ENCODE measurements around the gene AGPAT1.
"Not testable (repeated sequence)": the region's sequence is repeated elsewhere in the genome, so short reads cannot be mapped to it uniquely, and the experiment has no call there.

Gene AGPAT1

DNA sequence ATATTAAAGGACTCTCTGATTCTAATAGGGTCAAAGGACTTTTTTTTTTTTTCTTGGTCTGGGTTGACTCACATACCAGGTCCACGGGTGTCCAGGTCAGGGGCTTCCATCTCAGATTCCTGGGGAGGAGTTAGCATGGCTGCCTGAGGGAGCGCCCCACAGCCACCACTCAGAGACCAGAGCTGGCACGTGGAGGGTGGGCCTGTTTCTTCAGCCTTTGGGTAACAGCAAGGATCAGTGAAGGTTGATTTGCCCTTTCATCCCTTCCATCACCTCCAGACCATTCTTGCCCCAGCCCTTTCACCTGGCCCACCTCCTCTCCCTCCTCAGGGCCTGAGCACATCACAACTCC, 22.4 kb upstream of the AGPAT1 start:
- DNase-seq = no peak

DNA sequence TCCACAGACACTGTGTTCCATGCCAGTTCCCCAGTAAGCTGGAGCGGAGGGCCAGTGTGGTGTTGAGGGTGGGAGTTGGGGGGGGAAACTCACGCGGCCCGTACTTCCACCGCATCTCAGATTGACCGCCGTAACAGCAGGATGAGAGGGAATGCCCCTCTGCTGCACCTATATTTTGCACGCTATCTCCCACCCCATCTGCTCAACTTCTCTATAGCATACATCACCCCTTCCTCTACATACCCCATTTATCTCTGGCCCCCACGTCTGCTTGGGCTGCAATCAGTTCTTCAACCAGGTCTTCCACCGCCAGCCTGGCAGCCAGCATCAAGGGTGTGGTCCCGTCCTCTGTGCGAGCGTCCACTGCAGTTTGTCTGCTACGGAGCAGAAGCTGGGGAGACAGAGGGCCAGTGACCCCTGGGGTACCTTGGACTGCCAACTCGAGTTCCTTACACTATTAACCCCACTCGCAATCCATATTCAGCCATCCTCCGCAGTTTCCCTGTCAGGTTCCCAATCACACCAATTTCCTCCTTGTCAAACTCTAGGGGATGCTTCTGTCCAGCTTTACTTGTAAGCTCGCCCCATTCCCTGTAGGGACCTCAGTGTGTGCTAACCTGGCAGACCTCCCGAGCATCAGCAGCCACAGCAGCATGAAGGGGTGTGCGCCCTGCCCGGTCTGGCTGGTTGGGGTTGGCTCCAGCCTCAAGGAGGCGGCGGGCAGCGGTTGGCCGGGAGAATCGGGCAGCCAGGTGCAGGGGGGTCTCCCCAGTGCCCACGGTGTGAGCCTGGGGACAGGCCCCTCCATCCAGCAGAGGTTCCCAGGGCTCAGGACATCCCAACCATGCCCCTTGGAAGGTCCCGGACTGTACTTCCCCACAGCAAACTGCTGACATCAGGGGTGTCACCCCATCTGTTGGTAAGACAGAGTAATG, 21.1 kb upstream of the AGPAT1 start:
- no peak for DNase-seq

DNA sequence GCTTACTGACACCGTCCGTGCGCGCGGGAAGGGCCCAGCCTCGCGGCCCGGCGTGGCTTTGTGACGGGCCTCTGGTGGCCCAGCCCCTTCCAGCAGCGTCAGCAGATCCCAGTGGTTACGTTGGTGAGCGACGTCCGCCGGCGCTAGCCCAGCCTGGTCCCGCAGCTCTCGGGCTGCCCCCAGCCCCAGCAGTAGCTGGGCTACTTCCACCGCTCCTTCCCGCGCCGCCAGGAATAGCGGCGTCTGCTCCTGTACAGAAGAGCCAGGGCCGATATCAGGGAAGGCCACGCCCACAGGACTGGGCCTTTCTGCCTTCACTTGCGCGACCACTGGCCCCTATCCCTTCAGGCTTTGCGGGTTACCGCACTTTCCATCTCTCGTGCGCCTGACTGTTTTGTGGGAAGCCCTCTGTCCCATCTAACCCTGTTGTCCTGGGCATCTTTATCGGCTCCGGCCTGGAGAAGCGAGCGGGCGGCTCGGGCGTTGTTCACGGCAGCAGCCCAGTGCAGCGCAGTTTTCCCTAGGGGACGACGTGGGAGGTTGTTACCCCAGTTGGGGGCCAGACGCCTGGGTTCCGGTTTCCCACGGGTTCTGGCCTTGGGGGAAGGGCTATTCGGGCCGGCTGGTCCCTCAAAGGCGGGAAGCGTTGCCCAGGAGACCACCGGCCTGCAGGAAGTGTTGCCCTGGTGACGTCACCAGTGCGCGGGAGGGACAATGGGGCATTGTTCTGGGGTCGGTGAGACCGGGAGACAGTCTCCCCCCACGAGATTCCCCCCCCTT, 20.2 kb upstream of the AGPAT1 start:
- peak; percentile 24 for DNase-seq

DNA sequence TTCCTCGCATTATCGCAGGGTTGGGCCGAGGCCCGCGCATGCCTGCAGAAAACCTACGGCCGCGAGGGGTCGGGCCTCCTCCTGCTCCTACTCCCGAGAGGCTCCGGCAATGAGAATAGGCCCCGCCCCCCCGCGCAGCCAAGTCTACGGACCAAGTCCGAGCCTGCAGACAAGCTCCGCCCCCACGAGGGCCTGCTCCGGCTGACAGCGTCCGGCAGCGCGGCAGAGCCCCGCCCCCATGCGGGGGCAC, 19.7 kb upstream of the AGPAT1 start:
- DNase-seq = peak; percentile 99

DNA sequence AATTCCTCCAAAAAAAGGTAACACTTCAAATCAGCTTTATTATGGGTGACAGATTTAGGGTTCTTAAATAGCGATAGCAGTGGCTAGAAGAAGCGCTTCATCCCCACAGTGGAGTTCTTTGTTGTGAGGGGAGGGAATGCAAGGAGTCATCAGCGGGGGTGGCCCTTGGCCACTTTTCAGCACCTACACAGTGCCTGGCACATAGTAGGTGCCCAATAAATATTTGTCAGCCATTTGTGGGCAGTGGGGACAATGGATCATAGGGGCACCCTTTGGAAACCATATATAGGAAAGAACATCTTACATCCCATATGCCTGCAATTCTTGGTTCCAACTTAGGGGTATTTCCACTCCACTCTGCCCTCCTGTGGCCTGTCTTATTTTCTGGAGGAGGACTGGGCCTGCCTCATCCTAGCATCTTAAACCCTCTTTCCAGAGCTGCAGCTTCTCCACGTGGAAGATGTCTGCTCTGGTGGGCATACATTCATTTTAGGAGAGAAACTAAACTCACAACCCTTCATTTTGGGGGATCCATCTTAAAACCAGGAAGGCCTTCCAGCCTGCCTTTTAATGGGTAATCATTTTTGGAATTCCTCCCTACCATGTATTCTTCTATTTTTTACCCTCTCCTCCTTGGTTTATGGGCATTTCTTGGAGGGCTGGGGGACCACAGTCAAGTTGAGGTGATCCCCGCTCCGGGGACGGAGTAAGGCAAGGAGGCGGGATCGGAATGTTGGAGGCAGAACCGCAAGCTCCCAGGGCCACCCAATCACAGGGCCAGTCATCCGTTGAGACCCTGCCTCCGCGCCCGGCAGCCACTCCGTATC, 19.2 kb upstream of the AGPAT1 start:
- peak; percentile 22 for DNase-seq

DNA sequence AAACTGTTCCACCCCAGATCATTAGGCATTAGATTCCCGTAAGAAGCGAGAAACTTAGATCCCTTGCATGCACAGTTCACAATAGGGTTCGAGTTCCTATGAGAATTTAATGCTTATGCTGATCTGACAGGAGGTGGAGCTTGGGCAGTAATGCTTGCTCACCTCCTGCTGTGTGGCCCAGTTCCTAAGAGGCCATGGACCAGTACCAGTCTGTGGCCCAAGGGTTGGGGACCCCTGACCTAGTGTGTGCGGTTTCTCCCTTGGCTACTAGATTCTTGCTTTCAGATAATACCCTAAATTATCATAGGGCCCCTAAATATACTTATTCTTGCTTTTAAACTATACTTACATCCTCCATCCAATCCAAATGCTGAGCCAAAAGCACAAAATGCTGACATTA, 18.5 kb upstream of the AGPAT1 start:
- DNase-seq = no peak

DNA sequence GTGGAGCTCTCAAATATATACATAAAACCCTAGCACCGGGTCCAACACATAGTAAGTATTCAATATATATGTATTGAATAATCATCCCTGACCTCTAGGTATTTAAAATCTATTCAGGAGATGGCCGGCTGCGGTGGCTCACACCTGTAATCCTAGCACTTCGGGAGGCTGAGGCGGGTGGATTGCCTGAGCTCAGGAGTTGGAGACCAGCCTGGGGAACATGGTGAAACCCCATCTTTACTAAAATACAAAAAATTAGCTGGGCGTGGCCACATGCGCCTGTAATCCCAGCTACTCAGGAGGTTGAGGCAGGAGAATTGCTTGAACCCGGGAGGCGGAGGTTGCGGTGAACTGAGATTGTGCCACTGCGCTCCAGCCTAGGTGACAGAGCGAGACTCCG, 17.2 kb upstream of the AGPAT1 start:
- not testable (repeated sequence) for DNase-seq

DNA sequence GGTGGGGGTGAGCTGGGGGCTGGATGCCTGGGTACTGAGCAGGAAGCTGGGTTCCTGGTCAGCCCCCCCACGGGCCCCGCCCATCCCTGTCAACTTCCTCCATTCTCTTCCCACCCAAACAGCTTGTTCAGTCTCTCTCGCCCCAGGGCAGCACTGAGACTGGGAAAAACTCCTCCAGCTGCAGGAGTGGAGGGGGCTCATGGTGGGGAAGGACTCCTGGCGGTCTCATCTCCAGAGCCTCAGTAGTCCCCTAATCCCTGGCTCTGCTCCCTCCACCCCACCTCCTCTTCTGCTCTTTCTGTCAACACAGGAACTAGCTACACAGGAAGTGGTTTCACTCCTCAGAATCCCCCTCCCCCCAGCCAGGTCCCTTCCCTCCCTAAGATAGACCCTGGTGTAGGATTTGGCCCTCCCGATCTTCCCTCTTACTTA, 16.7 kb upstream of the AGPAT1 start, which contains the start of gene GPSM3:
Gene GPSM3, minus strand, starts transcription at position 36 of the 432 bp plus-strand sequence. CDS start 130 bp downstream, outside the sequence.
- peak; percentile 62 for DNase-seq

DNA sequence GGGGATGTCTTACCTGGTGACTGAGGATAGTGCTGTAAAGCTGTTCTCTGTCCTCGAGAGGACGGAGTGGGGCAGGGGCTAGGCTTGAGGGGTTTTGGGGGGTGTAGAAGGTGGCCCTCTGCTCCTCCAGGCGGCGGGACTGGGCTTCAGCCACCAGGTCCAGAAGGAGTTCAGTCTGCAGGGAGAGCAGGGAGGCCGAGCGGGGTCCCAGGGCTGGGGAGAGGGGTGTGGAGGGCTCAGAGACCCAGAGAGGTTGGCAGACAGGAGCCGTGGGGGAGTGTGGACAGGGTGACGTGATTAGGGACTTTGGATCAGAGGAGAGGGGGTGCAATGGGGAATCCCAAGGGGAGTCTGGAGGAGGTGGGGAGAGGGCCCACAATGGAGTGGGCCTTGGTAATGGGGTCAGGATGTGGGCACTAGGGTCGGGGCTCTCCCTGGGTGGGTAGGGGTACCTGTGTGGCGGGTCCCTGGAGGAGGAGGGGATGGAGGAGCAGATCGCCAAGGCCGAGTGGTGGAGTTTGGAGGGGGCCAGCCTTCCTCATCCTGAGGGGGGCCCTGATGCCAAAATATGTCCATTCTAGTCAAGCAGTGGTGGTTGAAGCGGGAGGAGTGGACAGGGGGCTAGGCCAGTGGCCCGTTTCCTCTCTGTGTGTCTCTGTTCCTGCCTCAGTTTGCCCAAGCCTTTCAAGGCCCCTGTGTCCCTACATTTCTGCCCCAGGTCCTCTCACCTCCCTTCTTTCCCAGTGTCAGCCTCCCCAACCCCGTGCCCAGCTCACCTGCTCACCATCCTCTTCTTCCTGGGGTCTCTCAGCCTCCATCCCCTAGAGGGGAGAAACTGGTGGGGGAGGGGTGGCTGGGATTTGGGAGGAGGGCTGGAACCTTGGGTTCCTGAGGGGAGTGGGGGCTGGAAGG, 16.1 kb upstream of the AGPAT1 start:
- DNase-seq = no peak

DNA sequence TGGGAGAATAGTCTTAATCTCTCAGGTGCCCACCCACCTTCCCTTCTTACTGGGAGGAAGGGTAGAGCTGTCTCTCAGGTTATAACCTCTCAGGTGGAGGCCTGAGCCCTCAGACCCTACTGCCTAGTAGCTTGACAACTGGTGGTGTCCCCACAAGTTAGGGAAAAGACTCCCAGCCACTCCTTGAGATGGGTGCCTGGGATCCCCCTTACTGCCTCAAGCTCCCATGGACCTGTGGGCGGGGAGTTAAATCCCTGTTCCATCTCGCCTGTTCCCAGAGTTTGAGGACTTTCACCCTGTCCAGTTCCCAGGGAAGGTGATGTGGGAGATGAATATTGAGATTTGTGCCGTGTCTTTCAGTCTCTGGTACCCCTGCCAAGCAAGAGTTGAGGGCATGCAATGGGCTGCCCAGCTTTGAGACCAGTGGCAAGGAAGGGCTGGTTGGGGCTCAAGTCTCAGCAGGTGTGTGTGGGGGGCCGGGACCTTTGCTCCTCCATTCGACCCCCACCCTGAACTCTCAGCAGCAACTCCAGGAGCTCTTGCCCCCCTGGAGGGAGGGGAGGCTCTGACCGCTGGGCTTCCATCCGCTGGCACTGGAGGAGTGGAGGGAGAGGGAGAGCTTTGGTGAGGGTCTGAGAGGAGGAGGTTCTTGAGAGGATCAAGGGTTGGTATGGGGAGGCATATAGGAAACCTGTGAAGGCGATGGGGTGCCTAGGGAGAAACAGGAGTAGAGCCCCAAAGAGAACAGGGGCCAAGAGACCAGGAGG, 15.2 kb upstream of the AGPAT1 start:
- DNase-seq = no peak

DNA sequence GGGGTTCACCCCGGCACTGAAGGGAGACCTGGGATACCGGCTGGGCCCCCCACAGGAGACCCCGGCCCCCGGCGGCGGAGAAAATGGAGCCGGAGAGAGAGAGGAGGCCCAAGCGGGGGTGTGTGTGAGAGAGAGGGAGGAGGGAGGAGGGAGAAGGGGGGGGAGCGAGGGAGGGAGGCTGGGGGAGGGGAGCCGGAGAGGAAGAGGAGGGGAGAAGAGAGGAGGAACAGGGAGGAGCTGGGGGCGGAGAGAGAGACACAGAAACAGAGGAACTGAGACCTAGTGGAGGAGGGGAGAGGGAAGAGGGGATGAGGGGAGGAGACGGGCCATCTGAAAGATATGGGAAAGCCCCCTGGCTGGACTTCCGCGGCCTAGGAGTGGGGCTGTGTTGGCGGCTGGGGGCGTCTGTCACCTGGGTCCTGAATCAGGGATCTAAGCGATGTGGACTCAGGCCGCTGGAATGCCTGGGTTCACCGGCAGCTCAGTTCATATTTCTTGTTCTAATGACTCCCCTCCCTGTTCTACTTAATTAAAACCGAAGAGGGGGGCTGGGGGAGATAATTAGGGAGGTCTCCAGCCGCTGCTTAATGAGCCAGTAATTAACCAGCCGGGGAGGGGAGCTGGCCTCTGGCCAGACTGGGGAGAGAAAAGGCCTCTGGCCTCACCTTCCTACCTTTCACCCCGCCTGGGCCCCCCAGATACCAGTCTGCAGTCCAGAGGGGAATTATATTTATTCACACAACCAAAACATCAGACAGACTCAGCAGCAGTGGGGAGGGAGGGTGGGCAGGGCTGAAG, 14.4 kb upstream of the AGPAT1 start, which contains the start of gene PBX2:
Gene PBX2, minus strand, starts transcription at position 149 of the 798 bp plus-strand sequence. CDS start 287 bp downstream, outside the sequence.
- peak; percentile 87 for DNase-seq

DNA sequence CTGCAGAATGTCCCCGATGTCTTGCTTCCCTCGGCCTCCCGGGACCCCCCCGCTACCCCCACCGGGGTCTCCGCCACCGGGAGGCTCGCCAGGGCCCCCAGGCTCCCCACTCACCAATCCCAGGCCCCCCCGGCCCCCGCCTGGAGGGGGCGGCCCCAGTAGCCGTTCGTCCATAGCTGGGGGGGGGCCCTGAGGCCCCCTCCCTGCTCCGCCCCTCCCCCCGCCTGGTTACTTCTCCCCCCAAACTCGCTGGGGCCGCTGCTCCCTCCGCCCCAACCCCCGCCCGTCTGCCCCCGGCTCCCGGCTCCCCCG, 13.8 kb upstream of the AGPAT1 start:
- DNase-seq = no peak

DNA sequence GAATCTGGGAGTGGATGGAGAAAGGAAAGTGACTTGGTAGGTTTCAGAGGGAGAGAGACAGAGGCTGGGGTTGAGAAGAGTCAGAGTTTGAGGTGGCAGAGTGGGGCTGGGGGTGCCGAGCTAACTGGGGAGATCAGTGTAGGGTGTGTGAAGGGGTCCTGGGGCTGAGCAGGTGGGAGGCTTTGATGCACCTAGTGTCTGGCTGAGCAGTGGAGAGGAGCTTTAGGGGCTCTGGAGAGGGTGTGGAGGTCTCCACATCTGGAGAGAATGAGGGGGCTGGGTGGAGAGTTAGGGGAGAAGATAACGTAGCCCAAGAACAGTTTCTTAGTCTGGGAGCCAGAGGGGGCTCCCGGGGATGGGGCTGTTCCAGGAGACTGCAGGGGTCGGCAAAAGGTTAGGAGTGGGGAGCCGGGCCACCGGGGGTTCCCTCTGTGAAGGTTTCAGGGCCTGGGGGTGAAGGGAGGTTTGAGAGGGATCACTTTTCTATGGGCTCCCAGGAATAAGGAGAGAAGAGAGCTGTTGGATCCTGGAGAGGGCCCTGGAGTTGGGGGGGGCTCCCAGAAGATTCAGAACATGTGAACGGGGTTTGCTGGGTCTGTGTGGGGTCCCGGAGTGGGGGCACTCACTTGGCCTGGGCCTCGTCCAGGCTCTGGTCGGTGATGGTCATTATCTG, 13.3 kb upstream of the AGPAT1 start:
- no peak for DNase-seq

DNA sequence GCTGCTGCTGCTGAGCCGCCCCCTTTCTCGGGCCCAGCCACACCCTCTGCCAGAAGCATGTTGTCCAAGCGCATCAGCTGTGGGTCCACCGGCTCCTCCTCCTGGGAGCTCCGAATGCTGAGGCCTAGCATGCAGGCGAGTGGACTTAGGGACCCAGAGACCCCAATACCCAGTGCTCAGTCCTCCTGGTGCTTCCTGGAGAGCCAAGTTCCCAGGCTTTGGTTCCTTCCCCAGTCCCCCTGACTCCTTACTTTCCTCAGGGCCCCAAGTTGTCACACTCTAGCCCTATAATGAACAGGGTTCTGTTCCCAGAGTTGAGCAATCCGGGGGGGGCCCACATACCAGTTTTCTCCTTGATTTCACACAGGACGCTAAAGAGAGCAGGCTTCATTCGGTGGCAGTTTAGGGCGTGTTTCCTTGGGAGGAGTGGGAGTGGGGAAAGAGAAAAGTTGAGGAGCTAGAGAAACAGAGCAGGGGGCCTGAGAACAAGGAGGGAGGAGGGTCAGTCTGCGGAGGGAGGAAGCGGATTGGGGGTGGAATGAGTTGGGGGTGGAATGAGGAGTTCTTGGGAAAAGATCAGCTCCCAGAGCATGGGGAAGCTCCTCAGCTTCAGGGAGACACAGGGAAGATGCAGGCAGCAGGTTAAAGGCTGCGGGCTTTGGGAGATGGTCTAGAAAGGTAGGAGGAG, 12.6 kb upstream of the AGPAT1 start:
- DNase-seq = no peak

DNA sequence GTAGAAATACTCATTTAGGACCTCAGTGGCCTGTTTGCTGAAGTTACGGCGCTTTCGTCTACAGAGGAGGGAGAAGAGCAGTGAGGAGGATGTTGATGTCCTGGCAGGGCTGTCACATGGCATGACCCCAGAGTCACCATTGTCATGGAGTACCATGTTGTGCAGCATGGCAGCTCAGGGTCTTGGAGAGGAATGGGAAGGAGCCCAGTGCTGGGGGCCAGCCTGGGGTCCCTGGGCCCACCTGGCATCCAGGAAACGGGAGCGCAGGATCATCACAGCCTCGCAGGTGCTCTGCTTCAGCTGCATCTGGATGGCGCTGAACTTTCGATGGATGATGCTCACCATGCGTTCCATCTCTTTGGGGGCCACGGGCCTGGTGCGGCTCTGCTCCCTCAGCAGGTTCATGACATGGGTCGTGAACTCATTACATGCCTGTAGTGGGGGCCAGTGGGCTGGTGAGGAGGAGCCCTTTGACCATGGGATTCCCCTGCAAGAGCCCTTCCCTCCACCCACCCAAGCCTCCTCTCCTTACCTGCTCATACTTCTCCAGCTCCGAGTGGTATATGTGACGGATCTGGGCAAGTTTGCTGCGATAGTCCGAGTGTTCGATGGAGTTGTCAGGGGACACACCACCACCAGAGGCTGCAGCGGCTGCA, 12.0 kb upstream of the AGPAT1 start:
- not testable (repeated sequence) for DNase-seq

DNA sequence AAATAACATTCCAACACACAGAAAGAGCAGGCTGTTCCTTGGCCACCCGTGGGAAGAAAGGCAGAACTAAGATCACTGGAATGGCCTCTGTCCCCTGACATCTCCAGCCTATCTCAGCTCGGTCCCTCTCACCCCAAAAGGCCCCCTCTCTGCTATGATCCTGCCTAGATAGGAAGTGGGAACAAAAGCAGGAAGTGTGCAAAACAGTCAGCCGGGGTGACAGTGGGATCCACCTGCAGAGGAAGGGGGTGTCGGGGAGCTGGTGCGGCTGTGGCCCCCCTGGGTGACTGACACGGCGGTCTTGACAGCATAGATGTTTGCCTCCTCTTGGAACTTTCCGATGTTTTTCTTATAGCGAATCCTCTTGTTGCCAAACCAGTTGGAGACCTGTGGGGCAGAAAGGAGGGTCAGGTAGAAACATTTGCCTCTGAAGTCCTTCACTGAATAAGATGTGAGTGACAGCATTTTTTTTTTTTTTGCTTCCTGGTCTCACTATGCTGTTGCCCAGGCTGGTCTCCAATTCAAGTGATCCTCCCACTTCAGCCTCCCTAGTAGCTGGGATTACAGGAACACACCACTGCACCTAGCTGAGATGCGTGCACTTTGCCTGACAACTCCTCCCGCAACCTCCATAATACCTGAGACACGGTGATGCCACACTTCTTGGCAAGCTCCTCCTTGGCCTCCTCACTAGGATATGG, 11.3 kb upstream of the AGPAT1 start:
- DNase-seq = no peak

DNA sequence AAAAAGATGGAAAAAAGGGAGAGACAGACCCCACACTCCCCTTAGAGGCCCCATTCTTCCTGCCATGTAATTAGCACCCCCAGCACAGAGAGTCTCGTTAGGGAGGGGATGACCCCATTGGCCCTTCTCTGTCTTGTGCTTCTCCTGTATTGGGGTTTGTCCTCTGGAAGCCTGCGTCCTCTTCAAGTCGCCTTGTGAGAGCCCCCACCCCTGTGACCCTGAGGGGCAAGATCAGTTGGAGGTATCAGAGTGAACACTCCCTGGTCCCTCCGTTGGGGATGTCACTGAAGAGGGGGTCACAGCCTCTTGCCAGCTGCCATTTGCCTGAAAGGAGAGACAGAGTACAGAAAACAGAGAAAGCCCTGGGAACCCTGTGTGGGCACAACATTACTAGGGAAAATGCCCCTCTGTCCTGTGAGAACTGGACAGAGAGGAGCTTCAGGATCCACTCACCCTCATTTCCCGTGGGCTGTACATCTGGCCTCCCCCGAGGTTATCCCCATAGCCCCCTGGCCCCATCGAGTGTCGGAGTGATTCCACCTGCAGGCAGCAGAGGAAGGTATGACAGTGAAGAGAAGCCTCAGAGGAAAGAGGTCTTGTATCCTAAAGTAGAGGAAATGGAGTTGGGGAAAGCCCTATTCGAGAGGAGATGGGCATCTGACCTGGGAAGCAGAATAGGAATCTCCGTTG, 10.4 kb upstream of the AGPAT1 start:
- not testable (repeated sequence) for DNase-seq
